K562 (cell line): ENCODE measurements around the gene AP3S1. TPM values are rescaled to one million over a fixed set of nuclear protein-coding genes. Genes with fewer than 3 reads are reported as not detected.

Experiments used
- ATAC-seq: fragments of 200-7000 bp; cut with Tn5 transposase; 3 replicates; pipeline ENCODE4 v1.9.1; 2020; ENCODE audit warnings: moderate library complexity
- BruUV-seq: library from RNA; stranded (reverse); fragments of 400-500 nt; replicated peaks from 2 replicates; lab custom pipeline; 2021; lab: Mats Ljungman, UMichigan
- CTCF ChIA-PET: fragments of 300-600 bp; formaldehyde crosslinking; extraction: SDS; loops from one replicate; lab custom pipeline; 2021; ENCODE audit warnings: low intra/inter-chr PET ratio; lab: Yijun Ruan, JAX
- POLR2A ChIA-PET: fragments of 300-600, 350-650 bp; sonication (Branson Sonifier 250); formaldehyde crosslinking; extraction: SDS; loops from one replicate; lab custom pipeline; 2021; ENCODE audit warnings: antibody characterized with exemption, inconsistent platforms; lab: Yijun Ruan, JAX
- DNase-seq, 4 experiments: peaks; one replicate each; pipeline versions ENCODE4 v3.0.0 to v3.0.0-alpha.2; 2011 to 2018; ENCODE audit warnings: low spot score in 3 of 4, mixed read lengths in 3 of 4; ENCODE audit errors: extremely low read depth in 1 of 4
- FAIRE-seq: peaks from 2 replicates; lab custom pipeline; 2011; peaks lifted over from hg19 to GRCh38; lab: Jason Lieb, UNC
- H2AFZ ChIP-seq: 2 replicates; pipeline ENCODE4 v1.6.0; 2011; ENCODE audit warnings: low read depth, low read length, control low read depth, inconsistent platforms
- H3K27ac ChIP-seq: fragments of 200-600 bp; 3 replicates; pipeline ENCODE4 v1.8.0; 2011; ENCODE audit warnings: low read depth, mild to moderate bottlenecking, control low read depth, inconsistent platforms, low read length, moderate library complexity, mixed read lengths; ENCODE audit errors: extremely low read depth
- H3K27me3 ChIP-seq, 2 experiments: fragments of 300-600 bp in 1 of 2; 2 replicates in 1 of 2; 3 replicates in 1 of 2; pipeline versions ENCODE4 v1.6.0 to v1.8.0; 2011; ENCODE audit warnings: inconsistent platforms in 2 of 2, low read length in 2 of 2, mild to moderate bottlenecking in 1 of 2, mixed read lengths in 1 of 2, moderate library complexity in 1 of 2; ENCODE audit not compliant: control insufficient read depth in 2 of 2, insufficient read depth in 2 of 2
- H3K36me3 ChIP-seq: fragments of 300-600 bp; 3 replicates; pipeline ENCODE4 v1.8.0; 2011; ENCODE audit warnings: mild to moderate bottlenecking, low read length, inconsistent platforms; ENCODE audit not compliant: control insufficient read depth, insufficient read depth
- H3K4me1 ChIP-seq, 2 experiments: fragments of 200-600 bp in 1 of 2; replicated peaks in 1 of 2; 2 replicates in 1 of 2; 3 replicates in 1 of 2; pipeline versions ENCODE4 v1.5.1 to v1.8.0; 2011; ENCODE audit warnings: inconsistent platforms in 2 of 2, low read length in 2 of 2, mild to moderate bottlenecking in 1 of 2, mixed read lengths in 1 of 2, moderate library complexity in 1 of 2; ENCODE audit not compliant: control insufficient read depth in 2 of 2, insufficient read depth in 2 of 2
- H3K4me2 ChIP-seq: 2 replicates; pipeline ENCODE4 v1.6.1; 2011; ENCODE audit warnings: low read length, control low read depth, inconsistent platforms, mixed read lengths; ENCODE audit not compliant: insufficient read depth
- H3K4me3 ChIP-seq: fragments of 200-600 bp; sonication (generic), shearing (Covaris generic); 2 replicates; pipeline ENCODE4 v1.5.1; 2016; ENCODE audit warnings: control low read depth, inconsistent platforms
- H3K79me2 ChIP-seq: fragments of 200-600 bp; 3 replicates; pipeline ENCODE4 v1.8.0; 2011; ENCODE audit warnings: low read length, inconsistent platforms; ENCODE audit not compliant: control insufficient read depth, insufficient read depth
- H3K9ac ChIP-seq, 2 experiments: 2 replicates each; pipeline versions ENCODE4 v1.6.0 to v1.6.1; 2011; ENCODE audit warnings: low read depth in 2 of 2, low read length in 2 of 2, control low read depth in 1 of 2, inconsistent platforms in 1 of 2, mild to moderate bottlenecking in 1 of 2, mixed read lengths in 1 of 2; ENCODE audit not compliant: insufficient read depth in 1 of 2
- H3K9me1 ChIP-seq: one replicate; pipeline ENCODE4 v1.6.0; 2011; ENCODE audit warnings: inconsistent platforms, mild to moderate bottlenecking, low read length, moderate library complexity; ENCODE audit not compliant: control insufficient read depth, insufficient read depth
- H3K9me3 ChIP-seq: replicated peaks from 2 replicates; pipeline ENCODE4 v1.5.1; 2011; ENCODE audit warnings: low read depth, low read length, inconsistent platforms; ENCODE audit not compliant: control insufficient read depth, insufficient read depth
- H4K20me1 ChIP-seq: replicated peaks from 2 replicates; pipeline ENCODE4 v1.6.1; 2011; ENCODE audit warnings: low read length, inconsistent platforms, mixed read lengths; ENCODE audit not compliant: control insufficient read depth, insufficient read depth
- DDX20 ChIP-seq: fragments of 450-650 bp; IDR thresholded peaks from 2 replicates; pipeline ENCODE4 v1.6.1; 2016; ENCODE audit warnings: missing genetic modification characterization, low read depth, mild to moderate bottlenecking, missing compliant biosample characterization, moderate library complexity
- ELF4 ChIP-seq: fragments of 450-650 bp; formaldehyde crosslinking; IDR thresholded peaks from 2 replicates; pipeline ENCODE4 v1.4.0; 2022; ENCODE audit warnings: missing genetic modification characterization
- KLF1 ChIP-seq: fragments of 450-650 bp; IDR thresholded peaks from 2 replicates; pipeline ENCODE4 v1.6.1; 2016; ENCODE audit warnings: missing genetic modification characterization, missing compliant biosample characterization
- MTA2 ChIP-seq: fragments of 450-650 bp; IDR thresholded peaks from 2 replicates; pipeline ENCODE4 v1.6.1; 2016; ENCODE audit warnings: low read depth
- NBN ChIP-seq: fragments of 450-650 bp; IDR thresholded peaks from 2 replicates; pipeline ENCODE4 v1.6.1; 2016; ENCODE audit warnings: low read depth, mild to moderate bottlenecking
- POLR2G ChIP-seq: fragments of 200-400 bp; formaldehyde crosslinking; IDR thresholded peaks from 2 replicates; pipeline ENCODE4 v1.6.1; 2017; ENCODE audit warnings: low read depth, mild to moderate bottlenecking, antibody characterized with exemption, low read length, moderate library complexity
- PTBP1 ChIP-seq: fragments of 200-400 bp; formaldehyde crosslinking; IDR thresholded peaks from 2 replicates; pipeline ENCODE4 v1.6.1; 2017; ENCODE audit warnings: low read depth, low read length
- RBBP5 ChIP-seq: fragments of 200-600 bp; sonication (generic); IDR thresholded peaks from 2 replicates; pipeline ENCODE4 v1.6.1; 2012; ENCODE audit warnings: borderline replicate concordance, mild to moderate bottlenecking, low read length, control low read depth, inconsistent platforms; ENCODE audit not compliant: insufficient read depth, poor library complexity, severe bottlenecking
- SIN3A ChIP-seq, 2 experiments: fragments of 150-350 bp in 1 of 2; IDR thresholded peaks; 2 replicates each; pipeline ENCODE4 v1.6.1; 2011 to 2016; ENCODE audit warnings: borderline replicate concordance in 2 of 2, low read depth in 2 of 2, low read length in 2 of 2, mild to moderate bottlenecking in 2 of 2, moderate library complexity in 2 of 2; ENCODE audit not compliant: control insufficient read depth in 1 of 2
- SIRT6 ChIP-seq: IDR thresholded peaks from one replicate; pipeline ENCODE4 v1.6.1; 2012; ENCODE audit warnings: low read depth, mild to moderate bottlenecking, control low read depth, inconsistent platforms, low read length, moderate library complexity
- SMARCB1 ChIP-seq: IDR thresholded peaks from 2 replicates; pipeline ENCODE4 v1.6.1; 2011; ENCODE audit warnings: improper control_type of control experiment, low read depth; ENCODE audit not compliant: insufficient read length
- SOX6 ChIP-seq: fragments of 450-650 bp; IDR thresholded peaks from 2 replicates; pipeline ENCODE4 v1.6.1; 2014; ENCODE audit warnings: mild to moderate bottlenecking
- TAL1 ChIP-seq: fragments of 450-650 bp; IDR thresholded peaks from 2 replicates; pipeline ENCODE4 v1.6.1; 2016; ENCODE audit warnings: mild to moderate bottlenecking
- ZBTB7A ChIP-seq: IDR thresholded peaks from 2 replicates; pipeline ENCODE4 v1.6.1; 2011; ENCODE audit warnings: low read depth, mild to moderate bottlenecking, low read length, moderate library complexity, borderline replicate concordance; ENCODE audit not compliant: control insufficient read depth
- ZFPM2 ChIP-seq: fragments of 250-450 bp; sonication (Bioruptor Pico); IDR thresholded peaks from 2 replicates; pipeline ENCODE4 v1.5.1; 2022; ENCODE audit warnings: mild to moderate bottlenecking
- ZFX ChIP-seq: sonication (generic); formaldehyde crosslinking; IDR thresholded peaks from 2 replicates; pipeline ENCODE4 v1.8.0; 2022; ENCODE audit warnings: mild to moderate bottlenecking, missing genetic modification reagents, moderate library complexity
- ZNF644 ChIP-seq: fragments of 200-800 bp; sonication (Bioruptor generic); IDR thresholded peaks from 2 replicates; pipeline ENCODE4 v1.6.1; 2016; ENCODE audit warnings: low read depth, missing genetic modification characterization, missing compliant biosample characterization
- ZNF785 ChIP-seq: fragments of 250-450 bp; sonication (Bioruptor Pico); IDR thresholded peaks from 2 replicates; pipeline ENCODE4 v1.4.0; 2020; ENCODE audit warnings: mild to moderate bottlenecking
- WGBS: fragments of 100-300 bp; shearing (Covaris generic); methylation state at CpG from one replicate; pipeline ENCODE4 v1.1.6; 2016; ENCODE audit warnings: low coverage, mixed read lengths; ENCODE audit not compliant: insufficient coverage; ENCODE audit errors: missing lambda C conversion rate; 5-methylcytosine and 5-hydroxymethylcytosine counted together
- in situ Hi-C: fragments of 300-500 bp; cut with MboI; formaldehyde crosslinking; loops from 4 replicates; pipeline ENCODE4 v1.15.0; 2018; ENCODE audit warnings: inconsistent platforms, mixed read lengths
- intact Hi-C: fragments of 100-400 bp; cut with micrococcal nuclease; formaldehyde crosslinking; loops from 2 replicates; pipeline ENCODE4 v1.14.2; 2022
- polyA plus RNA-seq, 8 experiments: library from polyadenylated mRNA; depleted of rRNA in 4 of 8; stranded (reverse) in 5 of 8; unstranded in 3 of 8; fragments of >200 nt; fragmentation: Nextera tagmentation in 2 of 8; fragmentation: Illumina TruSeq in 1 of 8; extraction: Ambion mirVana in 2 of 8; extraction: Trizol in 1 of 8; gene quantifications; 2 replicates each; pipeline versions ENCODE4 v1.2.1 to v1.2.3, GENCODE V29; 2011 to 2014; ENCODE audit warnings: inconsistent platforms in 1 of 8, missing spikeins in 1 of 8
- total RNA-seq, 7 experiments: library from RNA; depleted of rRNA in 6 of 7; stranded (reverse); fragments of >200 nt in 6 of 7; fragmentation: Illumina TruSeq in 2 of 7; extraction: Trizol in 2 of 7; gene quantifications; 2 replicates each; pipeline versions ENCODE4 v1.2.1 to v1.2.3, GENCODE V29; 2011 to 2021; ENCODE audit warnings: low replicate concordance in 1 of 7
- TF ChIP-seq, protein P1 (sequence below): fragments of 200-800 bp; sonication (Bioruptor generic); IDR thresholded peaks from 2 replicates; pipeline ENCODE4 v1.6.1; 2017; ENCODE audit warnings: missing genetic modification characterization, missing compliant biosample characterization
- TF ChIP-seq, protein P2 (sequence below): fragments of 450-650 bp; IDR thresholded peaks from 2 replicates; pipeline ENCODE4 v1.6.1; 2018; ENCODE audit warnings: mild to moderate bottlenecking, low read depth; ENCODE audit not compliant: partially characterized antibody

AP3S1 gene
- total and polyA plus RNA-seq, 9 of the 15 experiments (the other 6 are each of a cell fraction or from before 2014, with no cell fraction given): 46.1 to 106 (median 67.3) TPM

DNA sequence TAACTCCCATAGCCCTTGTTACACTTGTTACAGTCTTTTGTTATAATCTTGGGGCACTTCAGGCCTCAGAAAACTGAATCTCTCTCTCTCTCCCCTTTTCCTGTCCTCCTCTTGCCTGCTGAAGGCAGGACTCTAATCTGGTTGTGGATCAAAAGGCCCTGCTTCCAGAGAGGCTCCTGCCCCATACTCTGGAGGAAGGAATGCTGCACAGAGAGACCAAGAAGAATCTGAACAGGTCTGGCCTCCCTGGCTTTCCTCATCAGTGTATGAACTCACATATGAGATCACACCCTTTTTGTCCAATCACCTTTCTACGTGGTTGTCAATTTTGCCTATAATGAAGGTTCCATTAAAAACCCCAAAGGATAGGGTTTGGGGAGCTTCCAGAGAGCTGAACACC is 94.3 kb downstream of the AP3S1 start:
- no peak overlapping the region for H3K27ac ChIP-seq
- FAIRE-seq: no peak
- H3K36me3 ChIP-seq: no peaks in the 10 kb centered on the region
- DNase-seq: no peak
- ATAC-seq: no peak
- TF ChIP-seq NBN (no peak), MTA2 (no peak), ZBTB7A (no peak), KLF1 (tag) (no peak), DDX20 (no peak), ZNF785 (no peak), ZFPM2 (CRISPR knock-in tag) (no peak), POLR2G (no peak), SIN3A (IDR thresholded peaks at IDR 0.05; ENCODE audit: borderline replicate concordance in 2 of 2, control insufficient read depth in 1 of 2, low read depth in 2 of 2, low read length in 2 of 2) (no peak), ELF4 (CRISPR knock-in tag) (no peak), PTBP1 (no peak), SIRT6 (no peak), RBBP5 (no peak), ZFX (CRISPR knock-in tag) (no peak), ZNF644 (tag) (no peak), SMARCB1 (no peak), SOX6 (no peak), TAL1 (no peak)
- TF ChIP-seq, protein P1, sequence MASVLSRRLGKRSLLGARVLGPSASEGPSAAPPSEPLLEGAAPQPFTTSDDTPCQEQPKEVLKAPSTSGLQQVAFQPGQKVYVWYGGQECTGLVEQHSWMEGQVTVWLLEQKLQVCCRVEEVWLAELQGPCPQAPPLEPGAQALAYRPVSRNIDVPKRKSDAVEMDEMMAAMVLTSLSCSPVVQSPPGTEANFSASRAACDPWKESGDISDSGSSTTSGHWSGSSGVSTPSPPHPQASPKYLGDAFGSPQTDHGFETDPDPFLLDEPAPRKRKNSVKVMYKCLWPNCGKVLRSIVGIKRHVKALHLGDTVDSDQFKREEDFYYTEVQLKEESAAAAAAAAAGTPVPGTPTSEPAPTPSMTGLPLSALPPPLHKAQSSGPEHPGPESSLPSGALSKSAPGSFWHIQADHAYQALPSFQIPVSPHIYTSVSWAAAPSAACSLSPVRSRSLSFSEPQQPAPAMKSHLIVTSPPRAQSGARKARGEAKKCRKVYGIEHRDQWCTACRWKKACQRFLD (CRISPR knock-in tag): no peak
- TF ChIP-seq, protein P2, sequence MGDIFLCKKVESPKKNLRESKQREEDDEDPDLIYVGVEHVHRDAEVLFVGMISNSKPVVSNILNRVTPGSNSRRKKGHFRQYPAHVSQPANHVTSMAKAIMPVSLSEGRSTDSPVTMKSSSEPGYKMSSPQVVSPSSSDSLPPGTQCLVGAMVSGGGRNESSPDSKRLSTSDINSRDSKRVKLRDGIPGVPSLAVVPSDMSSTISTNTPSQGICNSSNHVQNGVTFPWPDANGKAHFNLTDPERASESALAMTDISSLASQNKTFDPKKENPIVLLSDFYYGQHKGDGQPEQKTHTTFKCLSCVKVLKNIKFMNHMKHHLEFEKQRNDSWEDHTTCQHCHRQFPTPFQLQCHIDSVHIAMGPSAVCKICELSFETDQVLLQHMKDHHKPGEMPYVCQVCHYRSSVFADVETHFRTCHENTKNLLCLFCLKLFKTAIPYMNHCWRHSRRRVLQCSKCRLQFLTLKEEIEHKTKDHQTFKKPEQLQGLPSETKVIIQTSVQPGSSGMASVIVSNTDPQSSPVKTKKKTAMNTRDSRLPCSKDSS: no peak
- no peak overlapping the region for H2AFZ ChIP-seq
- H3K27me3 ChIP-seq: peaks cover 2 to 21% of the 10 kb centered on the region in 2 experiments; a peak in 3 of 5 replicates
- no peak overlapping the region for H3K4me3 ChIP-seq
- ChIA-PET POLR2A (interaction anchor here (0.7 kb wide), 1 partner anchor 22 kb away, joined by 3 read pairs; no protein-coding TSS in a partner anchor), CTCF (no interaction called here)
- H3K9ac ChIP-seq: no peak overlapping the region
- WGBS: 0% methylated on average over 1 of the region's 1 CpG
- H3K4me1 ChIP-seq: no peaks in the 10 kb centered on the region
- no TSS peak for BruUV-seq
- H4K20me1 ChIP-seq: no peaks in the 10 kb centered on the region
- intact Hi-C loops (no loop called here), in situ Hi-C loops (no loop called here)
- no peaks in the 10 kb centered on the region for H3K9me3 ChIP-seq
- no peak overlapping the region for H3K4me2 ChIP-seq
- H3K9me1 ChIP-seq: no peaks in the 10 kb centered on the region
- no peaks in the 10 kb centered on the region for H3K79me2 ChIP-seq
